ENCODE data around the gene MMP25.

The MMP25 gene

DNA sequence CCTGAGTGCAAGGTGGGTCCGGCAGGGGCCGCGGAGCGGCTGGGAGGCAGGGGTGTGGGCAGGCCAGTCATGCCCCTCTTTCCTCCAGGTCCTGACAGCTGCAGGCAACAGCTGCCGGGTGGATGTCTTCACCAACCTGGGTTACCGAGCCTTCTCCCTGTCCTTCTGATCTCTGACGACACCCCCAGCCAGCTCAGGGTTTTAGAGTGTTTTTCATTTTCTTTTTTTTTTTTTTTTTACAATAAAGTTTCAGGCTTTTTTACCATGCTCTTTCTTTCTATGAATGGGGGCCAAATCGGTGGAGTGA lies 18.9 kb upstream of the MMP25 start:
- TF ChIP-seq NFIC (IDR thresholded peaks at IDR 0.05) (no peak), RAD21 (IDR thresholded peaks at IDR 0.05; ENCODE audit: low read depth) (no peak)

GRCh38 chr16:3027983-3028715 lies 18.2 kb upstream of the MMP25 start:
- TF ChIP-seq YY1 (IDR thresholded peaks at IDR 0.05; ENCODE audit: low read depth) (no peak), EGR1 (IDR thresholded peaks at IDR 0.05) (no peak), USF1 (IDR thresholded peaks at IDR 0.05) (no peak), TCF12 (IDR thresholded peaks at IDR 0.05; ENCODE audit: low read depth) (peak; percentile 26; the same call in 1 of the 2 replicates), CREB1 (IDR thresholded peaks at IDR 0.05; ENCODE audit: low read depth) (no peak), RAD21 (IDR thresholded peaks at IDR 0.05; ENCODE audit: low read depth) (peak; percentile 69), NFIC (IDR thresholded peaks at IDR 0.05) (no peak), MAX (IDR thresholded peaks at IDR 0.05) (peak; percentile 73; the same call in 1 of the 2 replicates)

DNA sequence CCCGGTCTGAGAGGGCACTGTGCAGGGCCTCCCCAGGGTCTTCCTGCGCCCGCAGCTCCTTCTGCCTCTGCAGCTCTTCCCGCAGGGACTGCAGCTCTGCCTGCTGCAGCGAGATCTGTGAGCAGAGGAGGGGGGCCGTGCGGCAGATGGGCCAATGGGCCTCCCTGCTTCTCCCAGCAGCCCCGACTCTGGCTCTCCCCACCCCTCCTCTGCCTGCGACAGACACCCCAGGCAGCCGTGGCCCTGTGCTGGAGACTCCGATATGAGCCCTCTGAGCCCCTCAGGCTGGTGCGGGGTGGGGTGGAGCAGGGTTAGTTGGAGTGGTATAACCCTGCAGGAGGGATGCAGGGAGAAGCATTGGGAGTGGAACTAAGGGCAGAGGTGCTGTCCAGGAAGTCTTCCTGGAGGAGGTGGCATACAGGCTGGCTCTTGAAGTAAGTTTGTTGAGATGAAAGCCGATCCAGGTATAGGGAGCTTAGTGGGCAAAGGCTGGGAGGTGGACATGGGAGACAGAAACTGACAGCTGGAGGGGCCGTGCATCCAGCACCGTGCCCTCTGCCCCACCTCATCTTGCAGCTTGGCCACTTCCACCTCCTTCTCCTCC lies 17.5 kb upstream of the MMP25 start:
- TF ChIP-seq MAX (IDR thresholded peaks at IDR 0.05): no peak
- TF ChIP-seq, protein P1, sequence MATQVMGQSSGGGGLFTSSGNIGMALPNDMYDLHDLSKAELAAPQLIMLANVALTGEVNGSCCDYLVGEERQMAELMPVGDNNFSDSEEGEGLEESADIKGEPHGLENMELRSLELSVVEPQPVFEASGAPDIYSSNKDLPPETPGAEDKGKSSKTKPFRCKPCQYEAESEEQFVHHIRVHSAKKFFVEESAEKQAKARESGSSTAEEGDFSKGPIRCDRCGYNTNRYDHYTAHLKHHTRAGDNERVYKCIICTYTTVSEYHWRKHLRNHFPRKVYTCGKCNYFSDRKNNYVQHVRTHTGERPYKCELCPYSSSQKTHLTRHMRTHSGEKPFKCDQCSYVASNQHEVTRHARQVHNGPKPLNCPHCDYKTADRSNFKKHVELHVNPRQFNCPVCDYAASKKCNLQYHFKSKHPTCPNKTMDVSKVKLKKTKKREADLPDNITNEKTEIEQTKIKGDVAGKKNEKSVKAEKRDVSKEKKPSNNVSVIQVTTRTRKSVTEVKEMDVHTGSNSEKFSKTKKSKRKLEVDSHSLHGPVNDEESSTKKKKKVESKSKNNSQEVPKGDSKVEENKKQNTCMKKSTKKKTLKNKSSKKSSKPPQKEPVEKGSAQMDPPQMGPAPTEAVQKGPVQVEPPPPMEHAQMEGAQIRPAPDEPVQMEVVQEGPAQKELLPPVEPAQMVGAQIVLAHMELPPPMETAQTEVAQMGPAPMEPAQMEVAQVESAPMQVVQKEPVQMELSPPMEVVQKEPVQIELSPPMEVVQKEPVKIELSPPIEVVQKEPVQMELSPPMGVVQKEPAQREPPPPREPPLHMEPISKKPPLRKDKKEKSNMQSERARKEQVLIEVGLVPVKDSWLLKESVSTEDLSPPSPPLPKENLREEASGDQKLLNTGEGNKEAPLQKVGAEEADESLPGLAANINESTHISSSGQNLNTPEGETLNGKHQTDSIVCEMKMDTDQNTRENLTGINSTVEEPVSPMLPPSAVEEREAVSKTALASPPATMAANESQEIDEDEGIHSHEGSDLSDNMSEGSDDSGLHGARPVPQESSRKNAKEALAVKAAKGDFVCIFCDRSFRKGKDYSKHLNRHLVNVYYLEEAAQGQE (IDR thresholded peaks at IDR 0.05; ENCODE audit: low read depth): no peak

DNA sequence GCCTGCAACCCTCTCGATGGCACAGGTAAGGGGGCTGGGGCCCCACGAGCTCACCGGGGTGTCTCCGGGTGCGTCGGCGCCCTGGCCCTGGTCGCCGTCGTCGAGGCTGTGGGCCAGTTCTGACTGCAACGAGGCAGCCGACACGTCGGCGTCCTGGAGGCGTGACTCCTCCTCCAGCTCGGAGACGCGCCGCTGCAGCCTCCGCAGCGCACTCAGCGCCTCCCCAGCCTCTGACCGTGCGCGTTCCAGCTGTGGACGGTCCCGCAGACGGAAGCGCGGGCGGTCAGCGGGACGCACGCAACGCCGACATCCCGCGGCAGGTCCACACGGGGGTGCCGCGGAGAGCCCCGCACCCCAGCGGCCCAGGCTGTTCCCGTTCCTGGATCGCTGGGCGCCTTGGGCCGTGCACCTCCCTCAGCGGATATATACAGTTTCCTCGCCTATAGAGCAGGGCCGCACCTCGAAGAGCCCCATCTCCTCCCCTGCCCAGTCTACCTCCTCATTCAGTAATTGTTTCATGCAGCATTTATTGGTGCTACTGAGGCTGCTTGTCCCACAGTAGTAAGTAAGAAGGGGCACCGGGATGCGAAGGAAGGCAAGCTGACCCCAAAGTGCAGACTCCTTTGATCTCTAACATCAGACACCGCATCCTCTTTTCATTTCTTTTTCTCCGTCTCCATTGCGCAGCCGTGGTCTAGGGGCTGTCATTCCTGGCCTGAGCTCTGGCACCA lies 16.7 kb upstream of the MMP25 start:
- TF ChIP-seq ZBTB7A (IDR thresholded peaks at IDR 0.05; ENCODE audit: low read depth) (no peak), EP300 (IDR thresholded peaks at IDR 0.05; ENCODE audit: borderline replicate concordance) (no peak), MAX (IDR thresholded peaks at IDR 0.05) (no peak), EGR1 (IDR thresholded peaks at IDR 0.05) (no peak), TEAD4 (IDR thresholded peaks at IDR 0.05) (no peak), USF1 (IDR thresholded peaks at IDR 0.05) (no peak), TCF12 (IDR thresholded peaks at IDR 0.05; ENCODE audit: low read depth) (no peak), TAF1 (IDR thresholded peaks at IDR 0.05; ENCODE audit: low read depth) (no peak), CEBPB (IDR thresholded peaks at IDR 0.05) (no peak), CREB1 (IDR thresholded peaks at IDR 0.05; ENCODE audit: low read depth) (no peak), YY1 (IDR thresholded peaks at IDR 0.05; ENCODE audit: low read depth) (no peak), NFIC (IDR thresholded peaks at IDR 0.05) (no peak)
- TF ChIP-seq, protein P1 (IDR thresholded peaks at IDR 0.05; ENCODE audit: low read depth): no peak

GRCh38 chr16:3030222-3031212 lies 15.8 kb upstream of the MMP25 start:
- no peak for TF ChIP-seq CEBPB (IDR thresholded peaks at IDR 0.05)
- no peak for TF ChIP-seq MAX (IDR thresholded peaks at IDR 0.05)
- no peak for TF ChIP-seq FOXM1 (IDR thresholded peaks at IDR 0.05; ENCODE audit: borderline replicate concordance, low read depth)
- no peak for TF ChIP-seq TCF12 (IDR thresholded peaks at IDR 0.05; ENCODE audit: low read depth)
- TF ChIP-seq, protein P1 (IDR thresholded peaks at IDR 0.05; ENCODE audit: low read depth): no peak
- no peak for TF ChIP-seq EGR1 (IDR thresholded peaks at IDR 0.05)
- no peak for TF ChIP-seq EP300 (IDR thresholded peaks at IDR 0.05; ENCODE audit: borderline replicate concordance)
- TF ChIP-seq CREB1 (IDR thresholded peaks at IDR 0.05; ENCODE audit: low read depth): no peak
- TF ChIP-seq NFIC (IDR thresholded peaks at IDR 0.05): no peak
- no peak for TF ChIP-seq USF1 (IDR thresholded peaks at IDR 0.05)
- no peak for TF ChIP-seq YY1 (IDR thresholded peaks at IDR 0.05; ENCODE audit: low read depth)
- TF ChIP-seq ZBTB7A (IDR thresholded peaks at IDR 0.05; ENCODE audit: low read depth): no peak
